Panc1 (cell line): Measurements from ENCODE around the gene CEP126. TPM values are rescaled to one million over a fixed set of nuclear protein-coding genes. Genes with fewer than 3 reads are reported as not detected.

Experiments used
- ATAC-seq: fragments of 200-7000 bp; cut with Tn5 transposase; 2 replicates; pipeline ENCODE4 v1.9.1; 2020; ENCODE audit warnings: mild to moderate bottlenecking, moderate library complexity
- BruUV-seq: library from RNA; stranded (reverse); fragments of 400-500 nt; replicated peaks from 2 replicates; lab custom pipeline; 2021; lab: Mats Ljungman, UMichigan
- CTCF ChIA-PET: fragments of 300-600 bp; sonication (Branson Sonifier 250); formaldehyde crosslinking; loops from one replicate; lab custom pipeline; 2022; ENCODE audit warnings: antibody characterized with exemption; lab: Charles Lee
- POLR2A ChIA-PET: fragments of 300-600 bp; sonication (Branson Sonifier 250); formaldehyde crosslinking; loops from one replicate; lab custom pipeline; 2022; ENCODE audit warnings: antibody characterized with exemption; lab: Charles Lee
- DNase-seq: peaks from one replicate; pipeline ENCODE4 v3.0.0-alpha.2; 2010; ENCODE audit warnings: low read depth, low spot score
- H3K27ac ChIP-seq: 2 replicates; pipeline ENCODE4 v1.5.1; 2011; ENCODE audit warnings: mild to moderate bottlenecking, low read length, inconsistent platforms
- H3K27me3 ChIP-seq: fragments of 200-500 bp; sonication (Bioruptor generic); 2 replicates; pipeline ENCODE4 v1.6.0; 2014; ENCODE audit warnings: low read length, inconsistent platforms; ENCODE audit not compliant: control insufficient read depth, insufficient read depth
- H3K36me3 ChIP-seq: fragments of 200-500 bp; sonication (Bioruptor generic); 2 replicates; pipeline ENCODE4 v1.5.1; 2014; ENCODE audit warnings: inconsistent platforms, mild to moderate bottlenecking, low read length, moderate library complexity; ENCODE audit not compliant: control insufficient read depth, insufficient read depth
- H3K4me1 ChIP-seq: 2 replicates; pipeline ENCODE4 v1.5.1; 2011; ENCODE audit warnings: inconsistent platforms, mild to moderate bottlenecking, low read length, moderate library complexity; ENCODE audit not compliant: control insufficient read depth, insufficient read depth
- H3K4me3 ChIP-seq, 2 experiments: 2 replicates each; pipeline ENCODE4 v1.5.1; 2011 to 2012; ENCODE audit warnings: low read depth in 2 of 2, low read length in 2 of 2, mild to moderate bottlenecking in 2 of 2, inconsistent platforms in 1 of 2, moderate library complexity in 1 of 2
- H3K9me3 ChIP-seq: fragments of 200-500 bp; sonication (Bioruptor generic); 2 replicates; pipeline ENCODE4 v1.5.1; 2014; ENCODE audit warnings: low read depth, mild to moderate bottlenecking, inconsistent platforms, low read length, moderate library complexity; ENCODE audit not compliant: control insufficient read depth, insufficient read depth
- CTCF ChIP-seq: fragments of 450-650 bp; IDR thresholded peaks from 2 replicates; pipeline ENCODE4 v1.5.1; 2017; ENCODE audit warnings: mild to moderate bottlenecking
- POLR2AphosphoS5 ChIP-seq: IDR thresholded peaks from 2 replicates; pipeline ENCODE4 v1.6.1; 2012; ENCODE audit warnings: mild to moderate bottlenecking, low read depth, low read length, moderate library complexity
- REST ChIP-seq, 2 experiments: IDR thresholded peaks; 2 replicates each; pipeline ENCODE4 v1.6.1; 2011 to 2012; ENCODE audit warnings: low read depth in 2 of 2, control low read depth in 1 of 2, low read length in 1 of 2, mild to moderate bottlenecking in 1 of 2, moderate library complexity in 1 of 2; ENCODE audit not compliant: insufficient read depth in 1 of 2
- SIN3A ChIP-seq: IDR thresholded peaks from 2 replicates; pipeline ENCODE4 v1.6.1; 2012; ENCODE audit warnings: low read depth, mild to moderate bottlenecking, low read length, moderate library complexity, borderline replicate concordance; ENCODE audit not compliant: insufficient read depth
- TCF7L2 ChIP-seq: IDR thresholded peaks from 2 replicates; pipeline ENCODE4 v1.6.1; 2011; ENCODE audit warnings: mild to moderate bottlenecking, low read depth, low read length, inconsistent platforms
- in situ Hi-C: cut with HindIII; loops from 2 replicates; pipeline ENCODE4 v1.10.0; 2016; ENCODE audit warnings: low sequenced_read_pairs, low pct_unique_long_range_greater_than_20kb
- intact Hi-C: fragments of 100-400 bp; cut with micrococcal nuclease; formaldehyde crosslinking; loops from one replicate; pipeline ENCODE4 v1.10.0; 2022; ENCODE audit not compliant: unreplicated experiment
- total RNA-seq: library from RNA; stranded (reverse); gene quantifications from one replicate; pipeline ENCODE4 v1.2.1, GENCODE V29; 2021; ENCODE audit not compliant: unreplicated experiment

The CEP126 gene
- total RNA-seq, 1 experiment from 2014 or later: 6.6 TPM

- no peak overlapping the region for H3K4me3 ChIP-seq
- ChIA-PET POLR2A (no interaction called here), CTCF (no interaction called here)
- H3K27me3 ChIP-seq: no peaks in the 10 kb centered on the region
- in situ Hi-C loops: no loop called here
- ATAC-seq: no peak
- H3K27ac ChIP-seq: no peak overlapping the region
- no peaks in the 10 kb centered on the region for H3K4me1 ChIP-seq
- no peaks in the 10 kb centered on the region for H3K36me3 ChIP-seq
- intact Hi-C loops: no loop called here
- no peaks in the 10 kb centered on the region for H3K9me3 ChIP-seq
- TF ChIP-seq CTCF: no peak
- TF ChIP-seq SIN3A: no peak
- no peak for DNase-seq
- no TSS peak for BruUV-seq
Measured at GRCh38 chr11:101881586-101881985, 33.2 kb upstream of the CEP126 start.

GRCh38 chr11:101885631-101886030 is 29.2 kb upstream of the CEP126 start:
- no peaks in the 10 kb centered on the region for H3K36me3 ChIP-seq
- in situ Hi-C loops (no loop called here), intact Hi-C loops (no loop called here)
- no peaks in the 10 kb centered on the region for H3K27me3 ChIP-seq
- no peaks in the 10 kb centered on the region for H3K4me1 ChIP-seq
- TF ChIP-seq SIN3A: no peak
- TF ChIP-seq REST (IDR thresholded peaks at IDR 0.05; ENCODE audit: insufficient read depth in 1 of 2, low read depth in 2 of 2, low read length in 1 of 2): no peak
- TF ChIP-seq TCF7L2: no peak
- TF ChIP-seq CTCF: no peak
- no peak for TF ChIP-seq POLR2AphosphoS5
- no TSS peak for BruUV-seq
- H3K9me3 ChIP-seq: no peaks in the 10 kb centered on the region
- no peak for ATAC-seq
- POLR2A ChIA-PET: no interaction called here
- CTCF ChIA-PET: no interaction called here
- DNase-seq: no peak
- no peak overlapping the region for H3K27ac ChIP-seq
- no peak overlapping the region for H3K4me3 ChIP-seq
